Duodenal mucosa (tissue), 2 donors: ENCODE results near the gene CAST.

ENCODE experiments used
- H3K27ac ChIP-seq: one replicate; pipeline ENCODE4 v1.7.0; 2013; ENCODE audit warnings: low read depth, low read length
- H3K27me3 ChIP-seq, 2 donors: one replicate each; pipeline ENCODE4 v1.7.0; 2013; ENCODE audit warnings: low read length in 2 of 2, control low read depth in 1 of 2; ENCODE audit not compliant: insufficient read depth in 2 of 2, control insufficient read depth in 1 of 2
- H3K36me3 ChIP-seq, 2 donors: one replicate each; pipeline ENCODE4 v1.7.0; 2013; ENCODE audit warnings: low read length in 2 of 2, control low read depth in 1 of 2; ENCODE audit not compliant: insufficient read depth in 2 of 2, control insufficient read depth in 1 of 2
- H3K4me1 ChIP-seq, 2 donors: one replicate each; pipeline ENCODE4 v1.7.0; 2013; ENCODE audit warnings: low read length in 2 of 2, control low read depth in 1 of 2; ENCODE audit not compliant: insufficient read depth in 2 of 2, control insufficient read depth in 1 of 2
- H3K4me3 ChIP-seq, 2 donors: one replicate each; pipeline ENCODE4 v1.7.0; 2013; ENCODE audit warnings: low read length in 2 of 2, low read depth in 1 of 2
- H3K9ac ChIP-seq, 2 donors: one replicate each; pipeline ENCODE4 v1.7.0; 2013; ENCODE audit warnings: low read length in 2 of 2, low read depth in 1 of 2
- H3K9me3 ChIP-seq, 2 donors: one replicate each; pipeline ENCODE4 v1.7.0; 2013; ENCODE audit warnings: low read length in 2 of 2, control low read depth in 1 of 2; ENCODE audit not compliant: control insufficient read depth in 1 of 2

Gene CAST

DNA sequence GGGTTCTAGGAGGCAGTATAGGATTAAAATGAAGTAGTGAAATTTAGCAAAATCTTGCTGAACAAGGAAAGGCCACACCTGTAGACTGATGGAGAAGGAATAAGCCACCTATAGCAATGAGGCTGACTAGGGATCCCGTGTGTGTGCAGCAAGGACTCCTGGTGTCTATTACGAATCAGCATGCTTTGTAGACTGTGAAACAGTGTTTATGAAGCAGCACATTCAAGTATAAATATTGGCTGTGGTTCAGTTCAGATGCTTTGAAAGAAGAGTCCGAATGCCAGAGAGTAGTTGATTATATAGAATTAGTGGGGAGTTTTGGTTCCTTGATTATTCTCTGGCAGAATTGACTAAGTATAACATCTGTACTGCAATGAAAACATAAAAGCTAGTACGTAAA is 41.8 kb downstream of the CAST start:
- peaks cover 12 to 14% of the 10 kb centered on the region in 2 donors for H3K4me1 ChIP-seq
- no peaks in the 10 kb centered on the region for H3K27me3 ChIP-seq
- H3K9ac ChIP-seq, result peak overlapping the region; percentile 54 to 99
- peak overlapping the region; percentile 95 for H3K27ac ChIP-seq
- H3K36me3 ChIP-seq, result peaks cover 8 to 14% of the 10 kb centered on the region in 2 donors
- H3K4me3 ChIP-seq, result peak overlapping the region; percentile 88 to 90
- H3K9me3 ChIP-seq, result no peaks in the 10 kb centered on the region

DNA sequence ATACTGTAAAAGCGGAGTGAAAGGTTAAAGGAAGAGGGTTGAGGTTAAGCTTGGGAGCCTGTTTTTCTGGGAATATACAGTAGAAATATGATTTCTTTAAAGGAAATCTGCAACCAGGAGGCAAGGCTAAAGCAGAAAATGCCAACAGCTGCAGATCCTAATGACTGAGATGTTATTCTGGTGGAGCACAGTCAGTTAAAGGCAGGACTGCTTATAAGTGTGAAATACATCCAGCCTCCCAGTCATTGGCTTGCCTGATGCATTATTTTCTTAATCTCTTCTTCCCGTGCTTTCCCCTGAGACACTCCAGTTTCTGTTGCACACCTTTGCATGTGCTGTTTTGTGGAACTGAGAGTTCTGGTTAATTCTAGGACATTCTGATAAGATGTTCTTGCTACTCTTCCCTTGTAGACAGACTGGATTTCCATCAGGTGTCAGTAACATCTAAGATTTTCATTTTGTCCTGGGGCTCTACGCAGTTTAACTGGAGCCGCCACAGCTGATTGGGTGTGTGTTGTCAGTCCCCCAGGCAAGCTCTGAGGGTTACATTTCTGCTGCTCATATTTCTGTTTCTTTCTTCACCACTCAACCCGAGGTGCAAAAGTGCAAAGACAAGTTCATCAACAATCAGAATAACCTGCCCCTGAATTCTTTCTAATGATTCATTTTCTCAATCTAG is 44.4 kb downstream of the CAST start:
- H3K27ac ChIP-seq, result no peak overlapping the region
- no peaks in the 10 kb centered on the region for H3K9me3 ChIP-seq
- no peak overlapping the region for H3K4me3 ChIP-seq
- peaks cover 19 to 22% of the 10 kb centered on the region in 2 donors for H3K4me1 ChIP-seq
- H3K36me3 ChIP-seq, result no peaks in the 10 kb centered on the region
- no peaks in the 10 kb centered on the region for H3K27me3 ChIP-seq
- H3K9ac ChIP-seq, result no peak overlapping the region

DNA sequence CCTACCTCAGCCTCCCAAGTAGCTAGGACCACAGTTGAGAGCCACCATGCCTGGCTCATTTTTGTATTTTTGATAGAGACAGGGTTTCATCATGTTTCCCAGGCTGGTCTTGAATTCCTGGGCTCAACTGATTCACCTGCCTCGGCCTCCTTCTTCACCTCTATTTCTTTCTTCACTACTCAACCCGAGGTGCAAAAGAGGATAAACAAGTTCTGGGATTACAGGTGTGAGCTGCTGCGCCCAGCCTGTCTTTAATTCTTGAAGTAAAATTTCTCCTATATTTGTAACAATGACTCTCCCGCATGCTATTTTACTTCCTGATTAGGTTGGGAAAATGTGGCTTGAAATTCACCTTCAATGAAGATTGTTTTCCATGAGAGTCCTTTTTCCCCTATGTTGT is 46.4 kb downstream of the CAST start:
- no peak overlapping the region for H3K27ac ChIP-seq

DNA sequence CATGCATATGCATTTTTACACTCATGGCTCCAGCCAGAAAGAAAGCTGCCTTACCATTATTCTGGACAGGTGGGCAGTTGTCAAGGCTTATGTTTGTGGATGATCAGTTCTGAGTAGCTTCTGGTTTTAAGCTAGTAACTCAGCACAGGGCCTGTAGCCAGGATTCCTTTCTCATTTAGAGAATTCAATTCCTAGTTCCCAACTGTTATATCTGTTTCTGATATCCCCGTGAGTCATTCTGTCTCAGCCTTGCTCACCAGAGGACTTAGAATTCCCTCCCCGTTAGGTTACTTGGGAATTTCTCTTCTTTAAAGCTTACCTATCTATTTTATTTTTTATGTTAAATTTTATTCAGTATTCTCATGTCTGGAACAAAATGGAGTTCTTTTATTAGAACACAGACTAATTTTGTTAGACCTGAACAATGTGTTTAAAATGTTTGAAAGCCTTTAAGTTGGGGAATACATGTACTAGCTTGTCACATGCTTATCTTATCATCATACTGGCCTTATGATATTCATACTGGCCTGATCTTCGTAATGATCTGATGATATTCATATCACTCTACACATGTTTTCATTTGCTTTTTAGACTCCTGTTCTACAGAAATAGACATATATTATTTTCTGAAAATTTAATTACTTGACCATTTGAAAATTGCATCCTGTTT is 47.1 kb downstream of the CAST start:
- Histone ChIP-seq H3K4me3 (no peak overlapping the region), H3K9ac (no peak overlapping the region), H3K9me3 (no peaks in the 10 kb centered on the region), H3K36me3 (no peaks in the 10 kb centered on the region), H3K4me1 (peaks cover 20 to 37% of the 10 kb centered on the region in 2 donors), H3K27me3 (no peaks in the 10 kb centered on the region), H3K27ac (no peak overlapping the region)

More for the DNA sequence above, 46.4 kb downstream of the CAST start:
- H3K36me3 ChIP-seq, result no peaks in the 10 kb centered on the region
- H3K9me3 ChIP-seq, result no peaks in the 10 kb centered on the region
- H3K4me1 ChIP-seq, result peaks cover 19 to 30% of the 10 kb centered on the region in 2 donors
- H3K9ac ChIP-seq, result no peak overlapping the region
- no peak overlapping the region for H3K4me3 ChIP-seq
- H3K27me3 ChIP-seq, result no peaks in the 10 kb centered on the region

DNA sequence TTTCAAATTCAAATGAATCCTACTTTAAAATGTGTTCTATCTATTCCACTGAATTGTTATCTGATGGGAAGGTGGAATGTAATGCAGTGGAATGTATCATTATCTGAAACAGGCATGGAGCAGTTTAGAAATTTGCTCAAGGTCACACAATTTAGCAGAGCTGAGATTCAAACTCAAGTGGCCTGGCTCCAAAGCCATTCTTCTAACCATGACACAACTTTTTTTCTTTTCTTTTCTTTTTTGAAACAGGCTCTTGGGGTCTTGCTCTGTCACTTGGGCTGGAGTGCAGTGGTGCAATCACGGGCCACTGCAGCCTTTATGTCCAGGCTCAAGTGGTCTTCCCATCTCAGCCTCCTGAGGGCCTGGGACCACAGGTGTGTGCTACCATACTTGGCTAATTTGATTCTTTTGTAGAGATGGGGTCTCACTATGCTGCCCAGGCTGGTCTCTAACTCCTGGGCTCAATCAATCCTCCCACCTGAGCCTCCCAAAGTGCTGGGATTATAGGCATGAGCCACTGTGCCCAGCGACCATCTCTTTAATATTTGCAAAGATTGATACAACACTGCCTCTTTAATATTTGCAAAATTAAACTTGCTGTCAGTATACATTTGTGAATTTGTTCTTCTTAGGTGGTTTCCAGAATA is 50.0 kb downstream of the CAST start:
- no peaks in the 10 kb centered on the region for H3K27me3 ChIP-seq
- H3K9me3 ChIP-seq, result no peaks in the 10 kb centered on the region
- no peak overlapping the region for H3K9ac ChIP-seq
- H3K4me3 ChIP-seq, result no peak overlapping the region
- H3K27ac ChIP-seq, result no peak overlapping the region
- no peaks in the 10 kb centered on the region for H3K36me3 ChIP-seq
- H3K4me1 ChIP-seq, result peaks cover 36 to 56% of the 10 kb centered on the region in 2 donors

DNA sequence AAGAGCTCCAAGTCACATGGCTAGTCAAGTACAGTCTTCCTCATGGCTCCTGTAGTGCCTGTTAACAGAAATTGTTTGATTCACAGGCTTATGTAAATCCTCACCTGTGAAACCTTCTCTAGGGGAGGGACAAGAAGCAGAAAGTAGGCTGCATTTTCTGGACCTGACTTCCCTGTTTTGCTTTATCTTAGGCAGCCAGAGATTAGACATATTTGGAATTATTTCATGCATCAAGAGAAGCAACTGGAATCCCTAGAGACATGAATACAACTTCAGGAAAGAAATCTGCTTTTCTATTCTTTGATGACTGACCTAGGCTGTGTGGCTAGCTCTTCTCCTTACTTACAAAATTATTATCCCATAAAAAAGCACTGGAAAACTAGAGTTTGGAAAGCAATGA is 52.3 kb downstream of the CAST start:
- H3K4me3 ChIP-seq, result no peak overlapping the region
- H3K36me3 ChIP-seq, result no peaks in the 10 kb centered on the region
- H3K27me3 ChIP-seq, result no peaks in the 10 kb centered on the region
- no peaks in the 10 kb centered on the region for H3K9me3 ChIP-seq
- H3K9ac ChIP-seq, result no peak overlapping the region
- peak overlapping the region; percentile 68 for H3K27ac ChIP-seq
- H3K4me1 ChIP-seq, result peaks cover 50 to 67% of the 10 kb centered on the region in 2 donors

DNA sequence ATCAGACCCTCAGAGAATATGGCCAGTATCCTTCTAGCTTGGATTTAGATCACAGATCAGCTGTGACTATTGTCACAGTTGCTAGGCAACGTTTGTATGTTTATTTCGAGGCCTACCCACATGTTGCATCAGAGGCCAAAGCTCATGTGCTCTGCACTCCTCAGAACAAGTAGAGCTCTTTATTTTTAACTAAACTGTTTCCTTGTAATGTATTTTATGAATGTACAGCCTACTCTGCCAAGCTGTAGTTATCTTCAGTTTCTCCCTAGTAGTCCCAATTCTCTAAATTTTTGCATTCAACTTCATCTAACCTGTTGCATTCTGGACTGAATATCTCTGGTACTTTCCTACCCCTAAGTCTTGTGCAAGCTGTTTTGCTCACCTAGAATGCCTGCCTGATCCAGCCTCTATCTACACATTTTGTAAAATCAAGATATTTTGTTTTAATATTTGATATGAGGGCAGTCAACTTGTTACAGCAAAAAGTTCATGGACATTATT is 52.8 kb downstream of the CAST start:
- Histone ChIP-seq H3K9ac (peak overlapping the region in 1 of 2 donors; percentile 3), H3K36me3 (no peaks in the 10 kb centered on the region), H3K27ac (peak overlapping the region; percentile 68), H3K27me3 (no peaks in the 10 kb centered on the region), H3K9me3 (no peaks in the 10 kb centered on the region), H3K4me3 (peak overlapping the region in 1 of 2 donors; percentile 33), H3K4me1 (peaks cover 45 to 62% of the 10 kb centered on the region in 2 donors)

DNA sequence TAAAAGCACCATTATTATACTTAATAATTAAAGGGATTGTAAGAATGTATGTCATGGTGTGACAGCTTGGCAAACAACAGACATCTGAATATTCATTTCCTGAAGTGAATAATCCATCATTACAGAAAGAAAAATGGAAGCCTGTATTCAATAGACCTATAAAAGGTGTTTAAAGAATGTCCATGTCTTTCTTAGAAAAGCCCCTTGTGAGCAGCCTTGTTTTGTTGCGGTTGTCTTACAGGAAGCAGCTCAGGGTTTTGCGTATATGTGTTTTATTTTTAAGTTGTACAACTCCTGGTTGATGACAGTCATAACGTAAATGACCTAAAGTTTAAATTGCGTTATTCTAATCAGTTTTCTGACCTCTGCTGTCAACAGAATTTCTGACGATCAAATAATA is 53.8 kb downstream of the CAST start:
- H3K4me1 ChIP-seq, result peaks cover 43 to 61% of the 10 kb centered on the region in 2 donors
- H3K27ac ChIP-seq, result no peak overlapping the region
- H3K9me3 ChIP-seq, result no peaks in the 10 kb centered on the region
- H3K36me3 ChIP-seq, result no peaks in the 10 kb centered on the region
- no peak overlapping the region for H3K9ac ChIP-seq
- H3K27me3 ChIP-seq, result no peaks in the 10 kb centered on the region
- no peak overlapping the region for H3K4me3 ChIP-seq

DNA sequence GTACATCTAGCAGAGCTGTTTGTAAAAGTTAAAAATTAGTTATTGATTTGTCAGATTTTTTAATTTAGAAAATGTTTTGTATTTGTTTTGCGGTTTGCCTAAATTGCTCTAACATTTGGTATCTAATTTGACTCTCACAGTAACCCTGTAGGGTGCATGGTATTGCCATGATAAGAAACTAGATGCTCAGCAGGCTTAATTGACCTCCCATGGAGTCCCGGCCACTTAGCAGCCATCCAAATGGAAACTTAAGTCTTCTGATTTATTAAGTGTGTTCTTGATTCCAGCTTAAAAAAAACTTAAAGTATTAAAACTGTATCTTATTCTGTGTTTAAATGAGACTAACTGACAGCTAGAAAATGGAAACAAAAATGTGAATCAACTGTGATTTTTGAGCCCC is 54.5 kb downstream of the CAST start:
- no peak overlapping the region for H3K9ac ChIP-seq
- no peak overlapping the region for H3K27ac ChIP-seq
- H3K27me3 ChIP-seq, result no peaks in the 10 kb centered on the region
- H3K4me1 ChIP-seq, result peaks cover 48 to 67% of the 10 kb centered on the region in 2 donors
- H3K36me3 ChIP-seq, result no peaks in the 10 kb centered on the region
- no peak overlapping the region for H3K4me3 ChIP-seq
- H3K9me3 ChIP-seq, result no peaks in the 10 kb centered on the region

DNA sequence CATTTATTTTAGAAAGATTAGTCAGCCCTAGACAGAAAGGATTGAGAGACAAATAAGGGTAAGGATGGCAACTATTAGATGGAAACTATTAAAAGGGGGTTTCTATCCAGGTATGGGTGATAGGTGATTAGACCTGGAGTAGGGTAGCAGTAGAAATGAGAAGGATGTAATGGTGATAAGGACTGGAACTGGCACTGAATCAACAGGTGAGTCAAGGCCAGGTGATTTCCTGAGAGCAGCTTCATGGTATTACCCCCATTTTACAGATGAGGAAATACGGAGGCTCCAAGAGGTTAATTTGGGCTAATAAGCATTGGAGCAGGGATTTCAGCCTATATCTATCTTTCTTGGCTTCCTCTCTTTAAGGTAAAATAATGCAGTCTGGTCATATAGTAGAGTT is 55.7 kb downstream of the CAST start:
- H3K27ac ChIP-seq, result no peak overlapping the region
- no peak overlapping the region for H3K4me3 ChIP-seq
- no peaks in the 10 kb centered on the region for H3K27me3 ChIP-seq
- no peak overlapping the region for H3K9ac ChIP-seq
- no peaks in the 10 kb centered on the region for H3K36me3 ChIP-seq
- H3K9me3 ChIP-seq, result no peaks in the 10 kb centered on the region
- H3K4me1 ChIP-seq, result peaks cover 52 to 65% of the 10 kb centered on the region in 2 donors
